Nephron progenitor cell (in vitro differentiated cells): ENCODE data around the gene ACACA.

Experiments
- DNase-seq: peaks from one replicate; pipeline ENCODE4 v3.0.0; 2021
- H3K27ac Mint-ChIP-seq: 2 replicates; pipeline ENCODE4 v1.8.0; 2021; ENCODE audit warnings: mild to moderate bottlenecking, moderate library complexity, mixed read lengths
- H3K27me3 Mint-ChIP-seq: 2 replicates; pipeline ENCODE4 v1.8.0; 2021; ENCODE audit warnings: mild to moderate bottlenecking, low read depth, mixed read lengths; ENCODE audit not compliant: poor library complexity
- H3K36me3 Mint-ChIP-seq: 2 replicates; pipeline ENCODE4 v1.8.0; 2021; ENCODE audit warnings: low read depth, mixed read lengths
- H3K4me1 Mint-ChIP-seq: 2 replicates; pipeline ENCODE4 v1.8.0; 2021; ENCODE audit warnings: mixed read lengths
- H3K4me3 Mint-ChIP-seq: 2 replicates; pipeline ENCODE4 v1.8.0; 2021; ENCODE audit warnings: mild to moderate bottlenecking, moderate library complexity, mixed read lengths
- H3K9me3 Mint-ChIP-seq: 2 replicates; pipeline ENCODE4 v1.8.0; 2021; ENCODE audit warnings: mild to moderate bottlenecking, moderate library complexity, mixed read lengths
- CTCF ChIP-seq: fragments of 200-600 bp; sonication (generic); IDR thresholded peaks from 2 replicates; pipeline ENCODE4 v1.5.0; 2021; ENCODE audit warnings: antibody characterized with exemption

ACACA gene

GRCh38 chr17:37056622-37057021 is 350.0 kb downstream of the ACACA start:
- no peak for TF ChIP-seq CTCF
- Mint-ChIP-seq H3K4me3 (no peak overlapping the region), H3K36me3 (peaks cover 36% of the 10 kb centered on the region), H3K27me3 (no peaks in the 10 kb centered on the region), H3K27ac (no peak overlapping the region), H3K9me3 (no peaks in the 10 kb centered on the region), H3K4me1 (peaks cover 68% of the 10 kb centered on the region)
- DNase-seq: no peak

GRCh38 chr17:37054894-37055293 is 351.7 kb downstream of the ACACA start:
- peak overlapping the region; percentile 88 for H3K27ac Mint-ChIP-seq
- H3K4me3 Mint-ChIP-seq: no peak overlapping the region
- H3K36me3 Mint-ChIP-seq: peaks cover 40% of the 10 kb centered on the region

GRCh38 chr17:37052450-37052849 is 354.2 kb downstream of the ACACA start:
- Mint-ChIP-seq H3K27ac (no peak overlapping the region), H3K4me3 (no peak overlapping the region), H3K36me3 (peaks cover 35% of the 10 kb centered on the region), H3K4me1 (peaks cover 70% of the 10 kb centered on the region), H3K27me3 (peaks cover 3% of the 10 kb centered on the region), H3K9me3 (no peaks in the 10 kb centered on the region)
- no peak for TF ChIP-seq CTCF
- DNase-seq: no peak

More at GRCh38 chr17:37054894-37055293, 351.7 kb downstream of the ACACA start:
- DNase-seq: no peak
- no peak for TF ChIP-seq CTCF
- H3K4me1 Mint-ChIP-seq: peaks cover 64% of the 10 kb centered on the region
- no peaks in the 10 kb centered on the region for H3K27me3 Mint-ChIP-seq
- no peaks in the 10 kb centered on the region for H3K9me3 Mint-ChIP-seq

GRCh38 chr17:37051833-37052232 is 354.8 kb downstream of the ACACA start:
- Mint-ChIP-seq H3K36me3 (peaks cover 29% of the 10 kb centered on the region), H3K27me3 (peaks cover 3% of the 10 kb centered on the region), H3K4me1 (peaks cover 75% of the 10 kb centered on the region), H3K4me3 (no peak overlapping the region), H3K9me3 (no peaks in the 10 kb centered on the region), H3K27ac (no peak overlapping the region)
- DNase-seq: no peak
- TF ChIP-seq CTCF: no peak

- no peak overlapping the region for H3K4me3 Mint-ChIP-seq
- no peak for DNase-seq
- H3K9me3 Mint-ChIP-seq: no peaks in the 10 kb centered on the region
- no peak overlapping the region for H3K27ac Mint-ChIP-seq
- TF ChIP-seq CTCF: no peak
- peaks cover 3% of the 10 kb centered on the region for H3K27me3 Mint-ChIP-seq
- H3K4me1 Mint-ChIP-seq: peaks cover 75% of the 10 kb centered on the region
- peaks cover 24% of the 10 kb centered on the region for H3K36me3 Mint-ChIP-seq
Measured at GRCh38 chr17:37051381-37051780, 355.3 kb downstream of the ACACA start.

- Mint-ChIP-seq H3K9me3 (no peaks in the 10 kb centered on the region), H3K27ac (no peak overlapping the region), H3K27me3 (peaks cover 3% of the 10 kb centered on the region), H3K4me3 (no peak overlapping the region), H3K4me1 (peaks cover 75% of the 10 kb centered on the region), H3K36me3 (peaks cover 20% of the 10 kb centered on the region)
- TF ChIP-seq CTCF: no peak
- no peak for DNase-seq
Measured at GRCh38 chr17:37050920-37051319, 355.7 kb downstream of the ACACA start.
